Activated CD8-positive, alpha-beta memory T cell treated with anti-CD3 and anti-CD28 coated beads, Interleukin-2, amount 50 U/mL, for 1 hour (primary cell): ENCODE results near the gene NXN.
"Not testable (repeated sequence)": the region's sequence is repeated elsewhere in the genome, so short reads cannot be mapped to it uniquely, and the experiment has no call there.

Experiments
- DNase-seq: peaks from one replicate; pipeline ENCODE4 v3.0.0-alpha.2; 2020; ENCODE audit errors: extremely low read depth

NXN gene

GRCh38 chr17:917941-918740 lies 61.4 kb downstream of the NXN start:
- DNase-seq: no peak

GRCh38 chr17:917391-917811 lies 62.2 kb downstream of the NXN start:
- DNase-seq: no peak

GRCh38 chr17:916315-916714 lies 63.3 kb downstream of the NXN start:
- DNase-seq: no peak

- no peak for DNase-seq
Measured at GRCh38 chr17:915538-916201, 63.9 kb downstream of the NXN start.

- no peak for DNase-seq
Measured at GRCh38 chr17:914561-914960, 65.0 kb downstream of the NXN start.

GRCh38 chr17:913207-913606 lies 66.4 kb downstream of the NXN start:
- DNase-seq: no peak

GRCh38 chr17:909642-910323 lies 69.8 kb downstream of the NXN start:
- DNase-seq: no peak

- DNase-seq: no peak
Measured at GRCh38 chr17:907725-908124, 71.9 kb downstream of the NXN start.

- not testable (repeated sequence) for DNase-seq
Measured at GRCh38 chr17:905708-906107, 73.9 kb downstream of the NXN start.

GRCh38 chr17:903691-904481 lies 75.7 kb downstream of the NXN start:
- DNase-seq: no peak

- no peak for DNase-seq
Measured at GRCh38 chr17:902463-902862, 77.1 kb downstream of the NXN start.

GRCh38 chr17:901964-902363 lies 77.6 kb downstream of the NXN start:
- DNase-seq: no peak

GRCh38 chr17:901191-901950 lies 78.2 kb downstream of the NXN start:
- no peak for DNase-seq

- no peak for DNase-seq
Measured at GRCh38 chr17:900336-900934, 79.1 kb downstream of the NXN start.

GRCh38 chr17:897970-898619 lies 81.5 kb downstream of the NXN start:
- DNase-seq: no peak

- no peak for DNase-seq
Measured at GRCh38 chr17:896953-897661, 82.5 kb downstream of the NXN start.

GRCh38 chr17:896454-896853 lies 83.1 kb downstream of the NXN start:
- no peak for DNase-seq

GRCh38 chr17:892958-893357 lies 86.6 kb downstream of the NXN start:
- DNase-seq: no peak

GRCh38 chr17:888998-889441 lies 90.6 kb downstream of the NXN start:
- DNase-seq: no peak
